ENCODE results near the gene SRSF3.
A peak's percentile ranks its signal among the peaks of the same experiment; 100 is the strongest.

SRSF3 gene

GRCh38 chr6:36622901-36623546, 28.9 kb downstream of the SRSF3 start:
- DNase-seq (ENCODE audit: low read depth in 2 of 2) = no peak

GRCh38 chr6:36623547-36624459, 29.6 kb downstream of the SRSF3 start:
- DNase-seq (ENCODE audit: low read depth in 2 of 2) = peak; percentile 40 to 48

DNA sequence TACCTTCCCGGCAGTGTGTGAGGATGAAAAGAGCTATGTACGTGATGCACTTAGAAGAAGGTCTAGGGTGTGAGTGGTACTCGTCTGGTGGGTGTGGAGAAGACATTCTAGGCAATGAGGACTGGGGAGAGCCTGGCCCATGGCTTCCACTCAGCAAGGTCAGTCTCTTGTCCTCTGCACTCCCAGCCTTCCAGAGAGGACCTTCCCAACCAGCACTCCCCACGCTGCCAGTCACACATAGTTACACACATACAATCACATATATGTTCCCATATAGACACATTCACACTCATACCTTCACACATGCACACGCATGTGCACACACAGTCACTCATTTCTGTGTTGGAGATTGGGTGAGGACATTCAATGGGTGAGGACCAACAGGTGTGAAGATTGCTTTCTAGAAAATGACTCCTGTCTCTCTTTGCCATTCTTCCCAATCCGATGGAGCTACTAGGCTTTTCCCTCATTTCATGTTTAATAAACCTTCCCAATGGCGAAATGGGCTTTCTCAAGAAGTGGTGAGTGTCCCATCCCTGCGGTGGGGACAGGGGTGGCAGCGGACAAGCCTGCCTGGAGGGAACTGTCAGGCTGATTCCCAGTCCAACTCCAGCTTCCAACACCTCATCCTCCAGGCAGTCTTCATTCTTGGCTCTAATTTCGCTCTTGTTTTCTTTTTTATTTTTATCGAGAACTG, 30.4 kb downstream of the SRSF3 start:
- DNase-seq (ENCODE audit: low read depth in 2 of 2) = no peak

GRCh38 chr6:36625158-36625919, 31.2 kb downstream of the SRSF3 start:
- DNase-seq (ENCODE audit: low read depth in 2 of 2) = no peak

DNA sequence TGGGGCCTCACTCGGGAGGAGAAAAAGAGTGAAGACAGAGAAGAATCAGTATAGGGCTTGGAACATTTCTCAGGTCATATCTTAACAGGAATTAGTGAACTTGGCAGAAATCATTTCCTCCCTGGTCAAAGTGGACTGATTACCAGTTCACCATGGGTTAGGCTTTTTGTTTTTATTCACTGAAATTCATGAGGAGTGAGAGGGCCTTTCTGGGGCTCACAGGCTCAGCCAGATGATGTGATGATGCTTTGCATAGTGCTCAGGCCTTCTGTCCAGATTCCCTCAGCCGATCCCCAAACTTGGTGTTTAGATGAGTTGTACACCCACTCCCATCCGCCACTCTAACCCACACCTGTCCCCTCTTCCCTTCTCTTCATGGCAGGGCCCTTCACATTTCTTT, 32.5 kb downstream of the SRSF3 start:
- no peak for DNase-seq (ENCODE audit: low read depth in 2 of 2)

DNA sequence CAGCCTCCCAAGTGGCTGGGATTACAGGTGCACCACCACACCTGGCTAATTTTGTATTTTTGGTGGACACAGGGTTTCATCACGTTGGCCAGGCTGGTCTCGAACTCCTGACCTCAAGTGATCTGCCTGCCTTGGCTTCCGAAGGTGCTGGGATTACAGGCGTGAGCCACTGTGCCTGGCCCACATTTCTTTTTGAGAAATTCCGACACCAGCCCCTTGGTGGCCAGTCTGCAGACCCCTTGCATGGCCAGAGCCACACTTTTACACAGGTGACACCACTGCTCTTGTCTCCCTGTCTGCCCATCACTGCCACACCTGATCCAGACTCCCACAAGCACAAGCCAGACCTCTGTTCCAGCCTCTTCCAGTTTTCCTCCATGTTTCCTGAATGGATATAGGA, 33.0 kb downstream of the SRSF3 start:
- DNase-seq (ENCODE audit: low read depth in 2 of 2) = no peak

- DNase-seq (ENCODE audit: low read depth in 2 of 2) = no peak
Measured at GRCh38 chr6:36627801-36628246, 33.7 kb downstream of the SRSF3 start.

DNA sequence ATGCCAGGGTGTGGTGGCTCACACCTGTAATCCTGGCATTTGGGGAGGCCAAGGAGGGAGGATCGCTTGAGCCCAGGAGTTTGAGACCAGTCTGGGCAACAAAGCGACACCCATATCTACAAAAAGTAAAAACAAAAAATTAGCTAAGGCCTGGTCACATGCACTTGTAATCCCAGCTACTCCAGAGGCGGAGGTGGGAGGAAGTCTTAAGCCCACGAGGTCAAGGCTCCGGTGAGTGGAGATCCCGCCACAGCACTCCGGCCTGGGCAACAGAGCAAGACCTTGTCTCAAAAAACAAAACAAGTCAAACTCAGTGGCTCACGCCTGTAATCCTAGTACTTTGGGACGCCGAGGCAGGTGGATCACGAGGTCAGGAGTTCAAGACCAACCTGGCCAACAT, 35.6 kb downstream of the SRSF3 start:
- no peak for DNase-seq (ENCODE audit: low read depth in 2 of 2)

DNA sequence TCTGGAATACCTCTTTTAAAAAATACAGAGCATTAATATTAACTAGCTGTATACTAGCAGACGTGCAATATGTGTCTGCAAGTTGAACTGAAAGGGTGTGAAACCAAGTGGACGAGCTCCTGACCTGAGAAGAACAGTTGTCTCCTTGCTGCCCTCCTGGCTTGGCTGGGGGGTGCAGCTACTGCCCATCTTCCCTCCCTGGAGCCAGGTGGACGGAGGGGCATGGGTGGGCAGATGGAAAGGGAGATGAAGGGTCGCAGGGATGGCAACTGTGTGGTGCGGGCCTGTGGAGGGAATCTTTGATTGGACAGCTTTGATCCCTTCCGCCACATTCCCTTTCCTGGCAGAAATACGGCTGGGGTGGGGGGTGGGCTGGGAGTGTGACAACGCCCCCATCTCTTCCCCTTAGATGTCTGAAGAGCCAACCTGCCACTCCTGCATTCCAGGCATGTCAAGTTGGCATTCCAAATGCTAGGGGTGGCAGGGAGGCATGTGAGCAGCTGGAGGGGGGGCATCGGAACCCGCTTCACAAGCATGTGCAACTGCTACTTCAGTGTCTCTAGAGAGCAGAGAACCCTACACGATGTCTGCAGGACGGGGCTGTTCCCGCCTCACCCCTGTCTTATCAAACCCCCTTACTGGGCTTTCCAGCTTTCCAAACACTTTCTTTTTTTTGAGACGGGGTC, 37.3 kb downstream of the SRSF3 start:
- DNase-seq (ENCODE audit: low read depth in 2 of 2) = no peak

DNA sequence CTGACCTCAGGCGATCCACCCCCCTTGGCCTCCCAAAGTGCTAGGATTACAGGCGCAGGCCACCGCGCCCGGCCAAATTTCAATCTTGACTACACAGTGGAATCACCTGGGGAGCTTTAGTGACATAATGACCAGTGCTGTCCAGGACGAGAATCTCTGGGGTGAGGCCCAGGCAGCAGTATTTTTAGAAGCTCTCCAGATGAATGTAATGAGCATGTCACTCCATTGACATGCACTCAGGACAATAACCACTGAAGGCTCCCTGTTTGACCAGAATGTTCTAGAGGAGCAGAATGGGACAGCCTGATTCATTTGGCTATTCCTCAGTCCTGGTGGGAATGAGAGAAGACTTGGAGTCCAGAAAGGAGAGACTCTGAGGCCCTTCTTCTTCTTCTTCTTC, 39.2 kb downstream of the SRSF3 start:
- no peak for DNase-seq (ENCODE audit: low read depth in 2 of 2)

GRCh38 chr6:36633915-36634314, 39.8 kb downstream of the SRSF3 start:
- no peak for DNase-seq (ENCODE audit: low read depth in 2 of 2)

GRCh38 chr6:36634317-36635108, 40.4 kb downstream of the SRSF3 start:
- DNase-seq (ENCODE audit: low read depth in 2 of 2) = no peak

DNA sequence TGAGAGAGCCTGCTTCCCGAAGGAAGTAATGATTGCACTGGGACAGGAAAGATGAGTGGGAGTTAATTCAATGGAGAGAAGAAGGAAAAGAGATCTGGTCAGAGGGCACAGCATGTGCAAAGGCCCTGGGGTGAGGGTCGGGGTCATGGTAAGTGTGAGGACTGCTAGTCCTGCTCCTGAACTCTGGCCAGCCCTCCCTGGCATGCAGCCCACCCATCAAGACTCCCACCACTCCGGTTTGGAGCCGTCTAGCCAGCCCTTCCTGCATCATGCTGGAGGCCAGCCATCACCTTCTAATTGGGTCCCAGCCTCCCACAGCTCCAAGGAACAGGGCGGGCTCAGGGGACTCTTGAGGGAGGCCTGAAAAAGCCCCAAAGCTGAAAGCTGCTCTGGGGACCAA, 42.1 kb downstream of the SRSF3 start:
- DNase-seq (ENCODE audit: low read depth in 2 of 2) = no peak

- DNase-seq (ENCODE audit: low read depth in 2 of 2) = no peak
Measured at GRCh38 chr6:36636687-36637418, 42.7 kb downstream of the SRSF3 start.

GRCh38 chr6:36638579-36638978, 44.4 kb downstream of the SRSF3 start:
- DNase-seq (ENCODE audit: low read depth in 2 of 2) = no peak

GRCh38 chr6:36639171-36639808, 45.1 kb downstream of the SRSF3 start:
- no peak for DNase-seq (ENCODE audit: low read depth in 2 of 2)

DNA sequence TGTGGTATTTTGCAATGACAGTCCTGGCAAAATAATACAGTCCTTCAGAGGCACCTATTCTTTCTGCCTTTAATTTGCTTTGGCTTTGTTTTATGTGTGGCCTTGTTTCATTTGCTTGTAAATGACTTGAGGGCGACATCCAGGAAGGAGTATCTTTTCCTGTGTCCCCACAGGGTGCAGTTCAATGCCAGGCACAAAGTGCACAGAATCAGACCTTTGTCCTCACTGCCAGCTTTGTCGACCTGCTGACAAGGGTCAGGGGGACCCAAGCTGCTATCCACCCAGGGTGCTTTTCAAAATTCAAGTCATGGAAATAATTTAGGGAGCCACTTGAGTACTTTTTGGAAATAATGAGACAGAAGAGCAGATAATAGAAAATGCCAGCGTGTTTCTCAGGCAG, 47.4 kb downstream of the SRSF3 start:
- no peak for DNase-seq (ENCODE audit: low read depth in 2 of 2)

DNA sequence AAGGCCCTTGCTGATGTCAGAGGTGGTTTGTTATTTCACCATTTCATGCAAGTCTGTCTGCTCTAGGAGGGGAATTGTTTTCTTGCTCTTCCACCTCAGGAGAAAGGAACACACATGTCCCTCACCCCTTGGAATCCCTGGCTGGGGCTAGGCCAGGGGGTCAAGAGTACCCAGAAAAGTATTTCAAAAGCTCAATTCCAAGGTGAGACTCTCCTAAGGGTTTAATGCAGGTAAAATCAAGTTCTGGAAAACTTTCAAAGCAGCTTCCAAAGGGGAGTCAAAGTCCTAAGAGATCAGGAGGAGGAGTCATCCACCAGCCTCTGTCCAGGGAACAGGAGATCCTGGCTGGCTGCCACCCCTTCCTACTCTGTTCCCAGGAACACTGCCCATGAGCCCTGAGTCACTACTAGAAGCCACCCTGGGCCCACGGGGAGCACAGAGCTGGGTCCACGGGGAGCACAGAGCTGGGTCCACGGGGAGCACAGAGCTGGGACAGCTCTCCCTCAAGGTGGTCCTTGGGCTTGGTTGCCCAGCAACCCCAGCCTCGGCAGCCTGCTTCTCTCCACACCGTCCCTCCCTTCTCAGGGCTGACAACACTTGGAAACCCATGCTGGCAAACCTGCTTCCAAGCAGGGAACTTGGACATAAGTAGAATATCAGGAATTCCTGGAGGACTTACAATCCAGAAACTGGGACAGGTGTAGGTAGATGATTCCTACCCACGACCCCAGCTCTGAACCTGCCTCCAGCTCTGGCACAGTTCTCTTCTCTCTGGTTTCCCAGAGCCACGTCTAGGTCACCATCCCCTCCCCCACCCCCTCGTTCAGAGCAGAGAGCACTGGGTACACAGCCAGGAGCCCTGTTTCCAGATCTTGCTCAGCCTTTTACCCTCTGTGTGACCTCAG, 49.0 kb downstream of the SRSF3 start:
- no peak for DNase-seq (ENCODE audit: low read depth in 2 of 2)

Measured in stimulated activated CD8-positive, alpha-beta memory T cell treated with anti-CD3 and anti-CD28 coated beads, Interleukin-15, amount 100 ng/mL, for 48 hours (primary cell).